Measurements from ENCODE around the gene MCF2L2. TPM values are rescaled to one million over a fixed set of nuclear protein-coding genes. Genes with fewer than 3 reads are reported as not detected.
A peak's percentile ranks its signal among the peaks of the same experiment; 100 is the strongest.

The MCF2L2 gene
- total and polyA plus RNA-seq, 7 experiments from 2014 or later: 0.15 to 4.3 (median 0.47) TPM; not detected in 1

DNA sequence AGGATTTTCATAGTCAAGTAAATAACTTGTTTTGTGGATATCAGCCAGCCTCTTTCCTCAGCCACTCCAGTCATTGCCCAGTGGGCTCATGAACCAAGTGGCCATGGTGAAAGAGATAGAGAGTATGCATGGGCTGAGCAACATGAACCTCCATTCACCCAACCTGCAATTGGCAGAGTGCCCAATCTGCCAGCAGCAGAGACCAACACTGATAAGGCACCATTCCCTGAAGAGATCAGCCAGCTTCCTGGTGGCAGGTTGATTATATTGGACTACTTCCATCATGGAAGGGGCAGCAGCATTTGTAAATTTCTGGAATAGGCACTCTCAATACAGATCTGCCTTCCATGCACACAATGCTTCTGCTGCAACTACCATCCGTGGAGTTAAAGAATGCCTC, 10.3 kb upstream of the MCF2L2 start:
- ChIA-PET POLR2A (interaction anchor here (0.6 kb wide), 1 partner anchor 110 kb away, joined by 3 read pairs; no protein-coding TSS in a partner anchor), CTCF (no interaction called here)
- H3K27me3 ChIP-seq (ENCODE audit: control insufficient read depth in 2 of 2, insufficient read depth in 2 of 2, low read length in 2 of 2): no peaks in the 10 kb centered on the region
- no peak overlapping the region for H3K27ac Mint-ChIP-seq
- intact Hi-C loops (cut with micrococcal nuclease): no loop called here
- no peak overlapping the region for H3K4me3 Mint-ChIP-seq
- peaks cover 4 to 29% (median 12%) of the 10 kb centered on the region in 11 donors for H3K9me3 Mint-ChIP-seq
- H3K36me3 ChIP-seq (ENCODE audit: control insufficient read depth in 2 of 3, insufficient read depth in 3 of 3, low read length in 3 of 3): no peaks in the 10 kb centered on the region
- ATAC-seq: no peak
- no peaks in the 10 kb centered on the region for H3K9me3 ChIP-seq (ENCODE audit: control insufficient read depth in 2 of 3, low read length in 3 of 3)
- no peak for DNase-seq
- peaks cover 0 to 19% (median 0%) of the 10 kb centered on the region in 5 donors for H3K27me3 Mint-ChIP-seq
- H3K4me3 ChIP-seq (ENCODE audit: low read length): no peak overlapping the region
- no peak overlapping the region for H3K27ac ChIP-seq (ENCODE audit: low read depth, low read length)
- H3K4me1 Mint-ChIP-seq: peaks cover 0 to 41% (median 0%) of the 10 kb centered on the region in 7 donors
- H3K36me3 Mint-ChIP-seq: peaks cover 0 to 13% (median 6%) of the 10 kb centered on the region in 5 donors
- H3K4me1 ChIP-seq (ENCODE audit: control insufficient read depth in 2 of 2, insufficient read depth in 2 of 2, low read length in 2 of 2): no peaks in the 10 kb centered on the region

DNA sequence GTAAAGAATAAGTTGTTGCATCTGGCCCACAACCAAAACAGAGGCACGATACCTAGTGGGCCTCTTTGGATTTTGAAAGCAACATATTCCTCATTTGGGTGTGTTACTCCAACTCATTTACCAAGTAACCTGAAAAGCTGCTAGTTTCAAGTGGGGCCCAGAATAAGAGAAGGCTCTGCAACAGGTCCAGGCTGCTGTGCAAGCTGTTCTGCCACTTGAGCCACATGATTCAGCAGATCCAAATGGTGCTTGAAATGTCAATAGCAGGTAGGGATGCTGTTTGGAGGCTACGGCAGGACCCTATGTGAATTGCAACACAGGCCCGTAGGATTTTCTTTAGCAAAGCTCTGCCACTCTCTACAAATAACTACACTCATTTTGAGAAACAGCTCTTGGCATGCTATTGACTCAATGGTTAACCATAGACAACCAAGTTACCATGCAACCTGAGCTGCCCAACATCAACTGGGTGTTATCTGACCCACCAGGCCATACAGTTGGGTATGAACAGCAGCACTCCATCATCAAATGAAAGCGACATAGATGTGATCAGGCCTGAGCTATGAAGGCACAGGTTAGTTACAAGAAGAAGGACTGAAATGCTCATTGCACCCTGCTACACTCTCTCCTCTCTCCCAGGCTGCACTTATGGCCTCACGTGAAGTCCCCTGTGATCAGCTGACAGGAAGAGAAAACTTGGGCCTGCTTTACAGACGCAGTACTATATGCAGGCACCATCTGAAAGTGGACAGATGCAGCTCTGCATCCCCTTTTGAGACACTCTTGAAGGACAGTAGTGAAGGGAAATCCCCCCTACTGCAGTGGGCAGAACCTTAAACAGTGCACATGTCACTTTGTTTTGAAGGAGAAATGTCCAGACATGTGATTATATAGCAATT, 9.5 kb upstream of the MCF2L2 start:
- Histone ChIP-seq H3K4me1 (ENCODE audit: control insufficient read depth in 2 of 2, insufficient read depth in 2 of 2, low read length in 2 of 2) (no peaks in the 10 kb centered on the region), H3K27ac (ENCODE audit: low read depth, low read length) (no peak overlapping the region), H3K36me3 (ENCODE audit: control insufficient read depth in 2 of 3, insufficient read depth in 3 of 3, low read length in 3 of 3) (no peaks in the 10 kb centered on the region), H3K9me3 (ENCODE audit: control insufficient read depth in 2 of 3, low read length in 3 of 3) (no peaks in the 10 kb centered on the region), H3K27me3 (ENCODE audit: control insufficient read depth in 2 of 2, insufficient read depth in 2 of 2, low read length in 2 of 2) (no peaks in the 10 kb centered on the region), H3K4me3 (ENCODE audit: low read length) (no peak overlapping the region)
- Mint-ChIP-seq H3K36me3 (peaks cover 0 to 6% (median 0%) of the 10 kb centered on the region in 5 donors), H3K27me3 (peaks cover 0 to 11% (median 0%) of the 10 kb centered on the region in 5 donors), H3K4me1 (peaks cover 0 to 45% (median 0%) of the 10 kb centered on the region in 7 donors), H3K4me3 (no peak overlapping the region), H3K27ac (no peak overlapping the region), H3K9me3 (peaks cover 0 to 21% (median 5%) of the 10 kb centered on the region in 11 donors)
- ATAC-seq: no peak
- CTCF ChIA-PET: no interaction called here
- POLR2A ChIA-PET: interaction anchor here (0.6 kb wide), 1 partner anchor 109 kb away, joined by 3 read pairs; no protein-coding TSS in a partner anchor
- intact Hi-C loops (cut with micrococcal nuclease): no loop called here
- DNase-seq: no peak

DNA sequence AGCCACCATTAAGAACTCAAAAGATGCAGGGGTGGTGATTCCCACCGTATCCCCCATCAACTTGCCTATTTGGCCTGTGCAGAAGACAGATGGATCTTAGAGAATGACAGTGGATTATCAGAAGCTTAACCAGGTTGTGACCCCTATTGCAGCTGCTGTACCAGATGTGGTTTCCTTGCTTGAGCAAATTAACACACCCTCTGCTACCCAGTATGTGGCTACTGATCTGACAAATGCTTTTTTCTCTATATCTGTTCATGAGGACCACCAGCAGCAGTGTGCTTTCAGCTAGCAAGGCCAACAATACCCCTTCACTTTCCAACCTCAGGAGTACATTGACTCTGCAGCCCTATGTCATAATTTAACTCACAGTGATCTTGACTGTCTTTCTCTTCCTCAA, 8.6 kb upstream of the MCF2L2 start:
- Mint-ChIP-seq H3K4me1 (peaks cover 0 to 45% (median 0%) of the 10 kb centered on the region in 7 donors), H3K9me3 (peaks cover 0 to 12% (median 3%) of the 10 kb centered on the region in 11 donors), H3K27ac (no peak overlapping the region), H3K4me3 (no peak overlapping the region), H3K27me3 (peaks cover 0 to 6% (median 0%) of the 10 kb centered on the region in 5 donors), H3K36me3 (peaks cover 0 to 6% (median 0%) of the 10 kb centered on the region in 5 donors)
- Histone ChIP-seq H3K4me1 (ENCODE audit: control insufficient read depth in 2 of 2, insufficient read depth in 2 of 2, low read length in 2 of 2) (no peaks in the 10 kb centered on the region), H3K27ac (ENCODE audit: low read depth, low read length) (no peak overlapping the region), H3K4me3 (ENCODE audit: low read length) (no peak overlapping the region), H3K36me3 (ENCODE audit: control insufficient read depth in 2 of 3, insufficient read depth in 3 of 3, low read length in 3 of 3) (no peaks in the 10 kb centered on the region), H3K27me3 (ENCODE audit: control insufficient read depth in 2 of 2, insufficient read depth in 2 of 2, low read length in 2 of 2) (no peaks in the 10 kb centered on the region), H3K9me3 (ENCODE audit: control insufficient read depth in 2 of 3, low read length in 3 of 3) (no peaks in the 10 kb centered on the region)
- ATAC-seq (no peak), DNase-seq (no peak)
- ChIA-PET POLR2A (interaction anchor here (0.6 kb wide), 1 partner anchor 220 kb away, joined by 3 read pairs; no protein-coding TSS in a partner anchor), CTCF (no interaction called here)
- intact Hi-C loops (cut with micrococcal nuclease): no loop called here

DNA sequence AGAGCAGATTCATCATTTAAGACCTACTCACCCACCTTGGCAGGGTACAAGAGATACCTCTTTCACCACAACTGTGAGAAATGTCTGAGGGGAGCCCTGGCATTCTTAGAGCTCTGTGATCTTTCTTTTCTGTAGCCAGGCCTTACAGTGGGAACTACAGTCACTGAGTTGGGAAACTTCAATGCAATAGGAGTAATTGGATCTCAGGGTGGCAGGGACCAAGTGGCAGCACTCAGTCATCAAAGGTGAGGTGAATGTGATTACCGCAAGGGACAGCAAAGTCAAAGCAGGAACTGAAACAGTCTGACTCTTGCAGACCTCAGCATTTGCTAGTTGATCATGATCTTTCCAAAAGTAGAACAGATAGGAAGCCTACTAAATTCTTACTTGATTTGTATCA, 7.2 kb upstream of the MCF2L2 start:
- Histone ChIP-seq H3K4me1 (ENCODE audit: control insufficient read depth in 2 of 2, insufficient read depth in 2 of 2, low read length in 2 of 2) (no peaks in the 10 kb centered on the region), H3K36me3 (ENCODE audit: control insufficient read depth in 2 of 3, insufficient read depth in 3 of 3, low read length in 3 of 3) (no peaks in the 10 kb centered on the region), H3K9me3 (ENCODE audit: control insufficient read depth in 2 of 3, low read length in 3 of 3) (no peaks in the 10 kb centered on the region), H3K27ac (ENCODE audit: low read depth, low read length) (no peak overlapping the region), H3K27me3 (ENCODE audit: control insufficient read depth in 2 of 2, insufficient read depth in 2 of 2, low read length in 2 of 2) (no peaks in the 10 kb centered on the region), H3K4me3 (ENCODE audit: low read length) (no peak overlapping the region)
- H3K4me1 Mint-ChIP-seq: peaks cover 0 to 49% (median 0%) of the 10 kb centered on the region in 7 donors
- intact Hi-C loops (cut with micrococcal nuclease): no loop called here
- CTCF ChIA-PET: interaction anchor here (0.5 kb wide), 1 partner anchor 17 kb away, joined by 4 read pairs; no protein-coding TSS in a partner anchor
- H3K4me3 Mint-ChIP-seq: no peak overlapping the region
- POLR2A ChIA-PET: no interaction called here
- H3K27ac Mint-ChIP-seq: no peak overlapping the region
- ATAC-seq (peak; percentile 49), DNase-seq (no peak)
- H3K9me3 Mint-ChIP-seq: peaks cover 0 to 5% (median 2%) of the 10 kb centered on the region in 11 donors
- peaks cover 0 to 6% (median 0%) of the 10 kb centered on the region in 5 donors for H3K36me3 Mint-ChIP-seq
- peaks cover 0 to under 1% (median 0%) of the 10 kb centered on the region in 5 donors for H3K27me3 Mint-ChIP-seq

DNA sequence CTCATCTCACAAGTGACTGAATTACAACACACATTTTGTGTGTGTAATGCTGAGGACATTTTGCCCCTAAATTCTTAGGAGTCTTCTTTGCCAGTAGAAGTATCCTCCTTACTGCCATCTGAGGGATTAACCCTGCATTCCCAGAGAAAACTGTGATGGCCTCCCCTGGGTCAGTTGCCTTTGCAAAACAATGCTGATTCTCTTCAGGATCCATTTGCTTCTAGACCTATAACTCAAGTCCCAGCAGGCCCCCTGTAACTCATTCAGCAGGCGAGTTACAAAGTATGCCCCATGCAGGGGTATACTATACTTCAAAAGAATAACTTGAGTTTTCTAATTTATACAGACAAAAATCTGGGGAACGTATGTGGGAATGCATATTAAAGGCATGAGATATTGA, 6.6 kb upstream of the MCF2L2 start:
- H3K36me3 ChIP-seq (ENCODE audit: control insufficient read depth in 2 of 3, insufficient read depth in 3 of 3, low read length in 3 of 3): no peaks in the 10 kb centered on the region
- Mint-ChIP-seq H3K4me3 (no peak overlapping the region), H3K36me3 (peaks cover 0 to 3% (median 0%) of the 10 kb centered on the region in 5 donors), H3K27ac (no peak overlapping the region), H3K4me1 (peaks cover 0 to 51% (median 0%) of the 10 kb centered on the region in 7 donors), H3K9me3 (peaks cover 0 to 4% (median 0%) of the 10 kb centered on the region in 11 donors), H3K27me3 (peaks cover 0 to 6% (median 0%) of the 10 kb centered on the region in 5 donors)
- CTCF ChIA-PET: interaction anchor here (0.5 kb wide), 1 partner anchor 17 kb away, joined by 4 read pairs; no protein-coding TSS in a partner anchor
- no peaks in the 10 kb centered on the region for H3K4me1 ChIP-seq (ENCODE audit: control insufficient read depth in 2 of 2, insufficient read depth in 2 of 2, low read length in 2 of 2)
- H3K9me3 ChIP-seq (ENCODE audit: control insufficient read depth in 2 of 3, low read length in 3 of 3): no peaks in the 10 kb centered on the region
- POLR2A ChIA-PET: no interaction called here
- intact Hi-C loops (cut with micrococcal nuclease): no loop called here
- no peak overlapping the region for H3K27ac ChIP-seq (ENCODE audit: low read depth, low read length)
- H3K27me3 ChIP-seq (ENCODE audit: control insufficient read depth in 2 of 2, insufficient read depth in 2 of 2, low read length in 2 of 2): no peaks in the 10 kb centered on the region
- ATAC-seq (no peak), DNase-seq (no peak)
- no peak overlapping the region for H3K4me3 ChIP-seq (ENCODE audit: low read length)

DNA sequence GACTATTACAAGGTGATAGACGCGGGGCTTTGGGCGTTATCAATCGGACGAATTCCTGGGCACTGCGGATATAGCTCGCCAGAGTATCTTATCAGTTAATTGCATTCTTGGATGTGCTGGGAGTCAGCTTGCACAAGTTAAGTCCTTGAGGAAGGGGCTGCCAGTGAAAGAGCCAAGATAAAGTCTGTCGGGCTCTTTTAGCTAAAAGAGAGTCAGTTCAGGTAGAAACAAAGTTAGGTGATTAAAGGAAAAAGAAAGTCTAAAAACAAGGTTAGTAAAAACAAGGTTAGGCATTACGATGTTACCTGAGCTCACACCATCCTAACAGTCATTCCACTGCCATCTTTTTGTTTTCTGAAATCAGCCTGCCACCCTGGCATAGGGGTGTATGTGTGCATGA, 6.1 kb upstream of the MCF2L2 start:
- no peaks in the 10 kb centered on the region for H3K27me3 ChIP-seq (ENCODE audit: control insufficient read depth in 2 of 2, insufficient read depth in 2 of 2, low read length in 2 of 2)
- no peaks in the 10 kb centered on the region for H3K9me3 ChIP-seq (ENCODE audit: control insufficient read depth in 2 of 3, low read length in 3 of 3)
- ATAC-seq (no peak), DNase-seq (no peak)
- no peak overlapping the region for H3K27ac Mint-ChIP-seq
- no peaks in the 10 kb centered on the region for H3K36me3 ChIP-seq (ENCODE audit: control insufficient read depth in 2 of 3, insufficient read depth in 3 of 3, low read length in 3 of 3)
- H3K4me1 ChIP-seq (ENCODE audit: control insufficient read depth in 2 of 2, insufficient read depth in 2 of 2, low read length in 2 of 2): no peaks in the 10 kb centered on the region
- H3K36me3 Mint-ChIP-seq: peaks cover 0 to 1% (median 0%) of the 10 kb centered on the region in 5 donors
- peaks cover 0 to 2% (median 0%) of the 10 kb centered on the region in 11 donors for H3K9me3 Mint-ChIP-seq
- POLR2A ChIA-PET: no interaction called here
- peaks cover 0 to 11% (median 0%) of the 10 kb centered on the region in 5 donors for H3K27me3 Mint-ChIP-seq
- no peak overlapping the region for H3K4me3 Mint-ChIP-seq
- no peak overlapping the region for H3K27ac ChIP-seq (ENCODE audit: low read depth, low read length)
- H3K4me1 Mint-ChIP-seq: peaks cover 0 to 50% (median 0%) of the 10 kb centered on the region in 7 donors
- H3K4me3 ChIP-seq (ENCODE audit: low read length): no peak overlapping the region
- intact Hi-C loops (cut with micrococcal nuclease): no loop called here
- CTCF ChIA-PET: no interaction called here
